GM19043 (cell line): ENCODE data around the gene FCF1.
"Not testable (repeated sequence)": the region's sequence is repeated elsewhere in the genome, so short reads cannot be mapped to it uniquely, and the experiment has no call there.

Experiments used
- ATAC-seq: cut with Tn5 transposase; IDR thresholded peaks from one replicate; pipeline ENCODE4 v1.9.1; 2021; ENCODE audit warnings: low read depth; ENCODE audit not compliant: unreplicated experiment

FCF1 gene

DNA sequence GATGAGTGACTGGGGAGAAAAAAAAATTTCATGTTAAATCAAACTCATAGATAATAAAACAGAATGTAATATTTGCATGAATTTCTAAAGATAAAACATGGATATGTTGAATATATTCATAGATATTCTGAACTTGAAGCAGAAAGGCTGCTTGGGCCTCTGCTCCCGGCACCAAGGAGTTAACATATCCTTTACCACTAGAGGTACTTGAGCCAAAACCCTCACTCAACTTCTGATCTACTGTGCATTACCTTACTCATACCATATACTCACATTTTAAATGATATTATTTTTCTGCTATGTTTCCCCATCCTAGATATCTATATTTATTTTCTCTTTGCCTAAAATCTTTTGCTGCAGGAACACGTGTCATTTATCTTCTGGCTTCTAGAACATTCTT is 15.0 kb upstream of the FCF1 start:
- no peak for ATAC-seq

DNA sequence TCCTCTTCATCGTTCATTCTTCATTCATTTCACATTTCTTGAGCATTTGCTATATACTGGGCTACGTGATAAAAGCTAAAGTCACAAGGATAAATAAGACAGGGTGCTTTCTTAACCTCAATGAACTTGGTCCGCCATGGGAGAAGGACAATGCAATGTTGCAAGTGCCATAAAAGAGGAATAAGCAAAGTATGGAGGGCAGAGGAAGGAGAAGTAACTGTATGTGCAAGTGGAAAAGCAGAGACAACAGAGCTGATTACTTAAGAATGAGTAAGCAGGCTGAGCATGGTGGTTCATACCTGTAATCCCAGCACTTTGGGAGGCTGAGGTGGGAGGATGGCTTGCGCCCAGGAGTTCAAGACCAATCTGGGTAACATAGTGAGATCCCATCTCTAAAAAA is 14.5 kb upstream of the FCF1 start:
- no peak for ATAC-seq

DNA sequence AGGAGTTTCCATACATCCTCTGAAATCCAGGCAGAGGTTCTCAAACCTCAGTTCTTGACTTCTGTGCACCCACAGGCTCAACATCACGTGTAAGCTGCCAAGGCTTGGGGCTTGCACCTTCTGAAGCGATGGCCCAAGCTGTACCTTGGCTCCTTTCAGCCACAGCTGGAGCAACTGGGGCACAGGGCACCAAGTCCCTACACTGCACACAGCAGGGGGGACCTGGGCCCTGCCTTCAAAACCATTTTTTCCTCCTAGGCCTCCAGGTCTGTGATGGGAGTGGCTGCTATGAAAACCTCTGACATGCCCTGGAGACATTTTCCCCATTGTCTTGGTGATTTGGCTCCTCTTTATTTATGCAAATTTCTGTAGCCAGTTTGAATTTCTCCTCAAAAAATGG is 10.7 kb upstream of the FCF1 start:
- no peak for ATAC-seq

DNA sequence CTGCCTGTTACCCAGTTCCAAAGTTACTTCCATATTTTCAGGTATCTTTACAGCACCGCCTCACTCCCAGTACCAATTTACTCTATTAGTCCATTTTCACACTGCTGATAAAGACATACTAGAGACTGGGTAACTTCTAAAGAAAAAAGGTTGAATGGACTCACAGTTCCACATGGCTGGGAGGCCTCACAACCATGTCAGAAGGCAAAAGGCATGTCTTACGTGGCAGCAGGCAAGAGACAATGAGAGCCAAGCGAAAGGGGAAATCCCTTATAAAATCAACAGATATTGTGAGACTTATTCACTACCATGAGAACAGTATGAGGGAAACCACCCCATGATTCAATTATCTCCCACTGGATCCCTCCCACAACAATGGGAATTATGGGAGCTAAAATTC is 9.9 kb upstream of the FCF1 start:
- no peak for ATAC-seq

DNA sequence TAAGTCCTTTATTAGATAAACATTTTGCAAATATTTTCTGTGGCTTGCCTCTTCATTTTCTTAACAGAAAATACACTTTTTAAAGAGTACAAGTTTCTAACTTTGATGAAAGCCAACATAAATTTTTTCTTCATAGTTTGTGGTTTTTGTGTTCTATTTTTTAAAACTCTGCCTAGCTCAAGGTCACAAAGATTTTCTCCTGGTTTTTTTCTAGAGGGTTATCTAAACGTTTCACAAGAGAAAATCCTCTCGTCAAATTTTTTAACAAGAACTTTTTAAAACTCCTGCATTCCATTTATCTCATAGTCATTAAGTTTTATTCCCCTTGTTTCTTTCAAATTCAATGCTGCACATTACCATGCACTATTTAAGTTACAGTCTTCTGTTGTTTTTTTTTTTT is 8.3 kb upstream of the FCF1 start:
- ATAC-seq, result no peak

DNA sequence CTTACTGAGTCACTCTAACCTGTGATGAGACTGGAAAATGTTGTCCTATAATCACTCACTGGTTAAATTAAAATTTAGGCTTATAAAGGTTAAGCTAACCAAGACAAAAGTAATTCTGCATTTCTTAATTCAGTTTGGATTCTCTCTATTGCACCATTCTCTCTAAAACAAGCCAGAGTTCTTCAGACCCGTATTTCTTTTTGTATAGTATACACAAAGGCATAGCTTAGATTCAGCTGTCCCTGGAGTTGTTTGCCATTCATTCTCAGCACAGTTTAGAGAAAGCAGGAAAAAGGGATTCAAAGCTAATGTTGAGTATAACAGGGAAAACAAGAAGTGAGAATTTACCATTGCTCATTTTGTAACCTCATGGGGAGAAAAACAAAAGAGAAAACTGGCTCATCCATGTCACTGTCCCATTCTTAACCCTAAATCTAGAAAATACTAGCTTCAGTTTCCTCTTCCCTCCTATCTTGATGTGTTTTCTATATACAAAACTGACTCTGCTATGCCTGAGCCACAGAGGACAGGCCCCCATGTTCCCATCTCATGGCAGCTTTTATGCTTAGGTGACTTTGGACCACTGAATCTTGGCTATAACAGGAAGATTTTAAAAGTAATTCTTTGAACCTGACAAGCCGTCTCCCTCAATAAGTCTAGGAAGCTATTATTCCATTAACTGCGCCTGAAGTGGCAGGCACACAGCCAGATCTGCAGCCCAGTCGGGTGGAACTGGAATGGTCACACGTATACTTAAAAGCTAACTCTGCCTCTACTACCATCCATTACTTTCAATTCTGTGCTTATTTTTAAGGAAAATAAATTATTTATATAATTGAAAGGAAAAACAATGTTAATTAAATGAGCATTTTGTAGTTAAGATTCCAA is 7.1 kb upstream of the FCF1 start:
- no peak for ATAC-seq

GRCh38 chr14:74710480-74710879 is 2.5 kb upstream of the FCF1 start:
- ATAC-seq, result no peak

- no peak for ATAC-seq
Measured at GRCh38 chr14:74711651-74712050, 1.3 kb upstream of the FCF1 start.

DNA sequence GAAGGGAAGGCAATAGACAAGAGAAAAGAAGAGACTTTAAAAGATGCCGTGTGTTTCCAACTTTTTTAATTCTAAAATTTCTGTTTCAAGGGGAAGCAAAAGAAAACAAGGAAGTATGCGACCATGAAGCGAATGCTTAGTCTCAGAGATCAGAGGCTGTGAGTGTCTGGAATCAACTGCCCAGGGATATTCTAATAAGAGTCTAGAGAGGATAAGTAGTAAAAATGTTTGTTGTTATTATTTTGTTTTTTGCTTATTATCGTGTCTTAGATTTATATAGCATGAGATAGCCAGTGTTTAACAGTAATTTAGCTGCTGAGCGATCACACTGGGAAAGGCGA is 421 bp downstream of the FCF1 start:
- ATAC-seq, result no peak

DNA sequence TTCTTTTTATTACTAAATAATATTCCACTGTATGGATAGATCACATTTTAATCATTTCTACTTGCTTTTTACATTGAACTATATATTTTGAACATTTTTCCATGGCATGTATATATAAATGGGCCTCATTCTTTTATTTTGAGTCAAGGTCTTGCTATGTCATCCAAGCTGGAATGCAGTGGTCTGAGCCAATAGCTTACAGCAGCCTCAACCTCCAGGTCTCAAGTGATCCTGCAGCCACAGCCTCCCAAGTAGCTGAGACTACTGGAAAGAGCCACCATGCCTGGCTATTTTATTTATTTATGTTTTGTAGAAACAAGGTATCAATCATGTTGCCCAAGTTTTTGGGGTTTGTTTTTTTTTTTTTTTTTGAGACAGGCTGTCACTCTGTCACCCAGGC is 7.6 kb downstream of the FCF1 start:
- ATAC-seq, result no peak

DNA sequence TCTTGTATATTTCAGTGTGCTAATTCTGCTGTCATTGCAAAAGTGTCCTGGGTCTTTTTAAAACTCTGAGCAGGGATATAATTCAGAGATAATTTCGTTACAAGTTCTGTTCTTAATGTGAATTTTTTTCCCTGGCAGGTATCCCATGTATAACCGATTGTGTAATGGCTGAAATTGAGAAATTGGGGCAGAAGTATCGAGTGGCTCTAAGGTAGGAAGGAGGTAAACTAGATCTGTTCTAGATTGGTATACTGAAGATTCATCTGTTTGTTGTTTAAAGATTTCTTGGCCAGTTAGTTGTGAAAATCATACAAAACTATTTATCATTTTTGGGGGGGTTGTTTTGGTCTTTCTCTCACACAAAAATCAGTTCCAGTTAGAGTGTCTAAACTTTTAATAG is 10.2 kb downstream of the FCF1 start:
- no peak for ATAC-seq

DNA sequence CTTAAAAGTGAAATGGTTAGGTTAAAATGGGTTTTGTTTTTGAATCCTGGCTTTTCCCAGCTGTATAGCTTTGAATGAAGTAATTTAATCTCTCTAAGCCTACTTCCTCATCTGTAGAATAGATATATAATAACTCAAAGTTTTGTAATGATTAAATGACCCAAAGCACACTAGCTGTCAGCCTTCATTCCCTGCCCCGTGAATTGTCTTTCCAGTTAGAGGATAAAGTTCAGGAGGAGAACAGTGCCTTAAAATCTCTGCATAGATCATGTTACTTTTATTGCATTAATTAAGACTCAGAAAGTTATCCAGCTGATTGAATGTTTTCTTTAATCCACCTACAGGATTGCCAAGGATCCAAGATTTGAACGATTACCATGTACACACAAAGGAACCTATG is 19.4 kb downstream of the FCF1 start:
- no peak for ATAC-seq

- no peak for ATAC-seq
Measured at GRCh38 chr14:74733221-74733620, 20.3 kb downstream of the FCF1 start.

- ATAC-seq, result no peak
Measured at GRCh38 chr14:74735125-74735524, 22.2 kb downstream of the FCF1 start.

GRCh38 chr14:74737753-74738325 is 24.9 kb downstream of the FCF1 start:
- ATAC-seq, result no peak

- ATAC-seq, result no peak
Measured at GRCh38 chr14:74739293-74740030, 26.5 kb downstream of the FCF1 start.

DNA sequence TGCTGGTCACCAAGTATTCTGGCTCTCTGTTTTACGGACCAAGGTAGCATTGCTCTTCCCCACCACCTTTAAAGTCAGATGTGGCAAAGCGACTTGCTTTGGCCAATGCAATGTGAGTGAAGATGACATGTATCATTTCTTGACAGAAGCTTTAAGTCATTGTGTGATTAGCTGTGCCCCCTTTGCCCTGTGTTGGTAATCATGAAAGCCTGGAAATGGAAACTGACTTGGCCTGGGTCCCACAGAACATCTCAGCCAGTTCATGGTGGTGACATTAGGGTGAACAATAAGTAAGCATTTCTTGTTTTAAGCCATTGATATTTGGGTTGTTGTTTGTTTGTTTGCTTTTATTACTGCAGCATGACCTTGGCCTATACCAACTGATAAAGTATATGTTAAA is 34.3 kb downstream of the FCF1 start:
- ATAC-seq, result no peak

- no peak for ATAC-seq
Measured at GRCh38 chr14:74754157-74754556, 41.2 kb downstream of the FCF1 start.

DNA sequence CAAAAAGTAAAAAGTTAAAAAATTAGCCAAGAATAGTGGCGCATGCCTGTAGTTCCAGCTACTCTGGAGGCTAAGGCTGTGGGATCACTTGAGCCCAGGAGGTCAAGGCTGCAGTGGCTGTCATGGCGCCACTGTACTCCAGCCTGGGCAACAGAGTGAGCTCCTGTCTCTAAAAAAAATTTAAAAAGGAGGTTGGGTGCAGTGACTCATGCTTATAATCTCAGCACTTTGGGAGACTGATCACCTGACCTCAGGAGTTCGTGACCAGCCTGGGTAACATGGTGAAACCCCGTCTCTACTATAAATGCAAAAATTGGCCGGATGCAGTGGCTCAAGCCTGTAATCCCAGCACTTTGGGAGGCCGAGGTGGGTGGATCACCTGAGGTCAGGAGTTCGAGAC is 42.0 kb downstream of the FCF1 start:
- ATAC-seq, result no peak

- ATAC-seq, result no peak
Measured at GRCh38 chr14:74756326-74756725, 43.4 kb downstream of the FCF1 start.

DNA sequence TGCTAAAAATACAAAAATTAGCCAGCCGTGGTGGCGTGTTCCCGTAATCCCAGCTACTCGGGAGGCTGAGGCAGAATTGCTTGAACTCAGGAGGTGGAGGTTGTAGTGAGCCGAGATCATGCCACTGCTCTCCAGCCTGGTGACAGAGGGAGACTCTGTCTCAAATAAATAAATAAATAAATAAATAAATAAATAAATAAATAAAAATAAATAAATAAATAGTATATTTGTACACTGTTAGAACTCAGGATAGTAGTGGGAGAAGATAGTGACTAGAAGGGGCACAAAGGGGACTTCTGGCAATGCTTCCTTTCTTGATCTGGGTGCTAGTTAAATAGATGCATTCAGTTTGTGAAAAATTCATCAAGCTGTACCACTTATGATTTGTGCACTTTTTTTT is 45.6 kb downstream of the FCF1 start:
- ATAC-seq, result not testable (repeated sequence)
